PC-9 (cell line): ENCODE results near the gene HOXD4. TPM values are rescaled to one million over a fixed set of nuclear protein-coding genes. Genes with fewer than 3 reads are reported as not detected.
A peak's percentile ranks its signal among the peaks of the same experiment; 100 is the strongest.

Source experiments
- BruUV-seq: library from RNA; stranded (reverse); fragments of 400-500 nt; replicated peaks from 2 replicates; lab custom pipeline; 2021; lab: Mats Ljungman, UMichigan
- CTCF ChIA-PET: fragments of 300-600 bp; sonication (Branson Sonifier 250); formaldehyde crosslinking; loops from one replicate; lab custom pipeline; 2022; ENCODE audit warnings: antibody characterized with exemption; lab: Charles Lee
- POLR2A ChIA-PET: fragments of 300-600 bp; sonication (Branson Sonifier 250); formaldehyde crosslinking; loops from one replicate; lab custom pipeline; 2022; ENCODE audit warnings: antibody characterized with exemption; ENCODE audit not compliant: unreplicated experiment; lab: Charles Lee
- DNase-seq, 2 experiments: peaks; one replicate each; pipeline versions ENCODE4 v3.0.0 to v3.0.0-alpha.2; 2015 to 2022; ENCODE audit warnings: mixed read lengths in 1 of 2
- H2AFZ ChIP-seq: fragments of 200-600 bp; sonication (generic); 2 replicates; pipeline ENCODE4 v1.8.1; 2017; ENCODE audit warnings: antibody characterized with exemption
- H3F3A ChIP-seq: fragments of 200-600 bp; sonication (generic); 2 replicates; pipeline ENCODE4 v1.8.1; 2017; ENCODE audit warnings: antibody characterized with exemption, mild to moderate bottlenecking, low read depth; ENCODE audit not compliant: insufficient read depth
- H3K27ac ChIP-seq: fragments of 200-600 bp; sonication (generic); 2 replicates; pipeline ENCODE4 v1.6.1; 2016; ENCODE audit warnings: mixed run types
- H3K27me3 ChIP-seq: fragments of 200-600 bp; sonication (generic); 2 replicates; pipeline ENCODE4 v1.6.1; 2016; ENCODE audit warnings: low read depth, mixed run types; ENCODE audit not compliant: insufficient read depth
- H3K36me3 ChIP-seq: fragments of 200-600 bp; sonication (generic); 2 replicates; pipeline ENCODE4 v1.6.1; 2016; ENCODE audit warnings: low read depth, mixed run types
- H3K4me1 ChIP-seq: fragments of 200-600 bp; sonication (generic); replicated peaks from 2 replicates; pipeline ENCODE4 v1.6.1; 2016; ENCODE audit warnings: mixed run types; ENCODE audit not compliant: insufficient read depth
- H3K4me2 ChIP-seq: fragments of 200-600 bp; sonication (generic); 2 replicates; pipeline ENCODE4 v1.6.1; 2017; ENCODE audit warnings: mixed run types
- H3K4me3 ChIP-seq: fragments of 200-600 bp; sonication (generic); 2 replicates; pipeline ENCODE4 v1.6.1; 2016; ENCODE audit warnings: mixed run types
- H3K79me2 ChIP-seq: fragments of 200-600 bp; sonication (generic); 2 replicates; pipeline ENCODE4 v1.6.1; 2017; ENCODE audit warnings: low read depth, mixed run types
- H3K9me2 ChIP-seq: fragments of 200-600 bp; sonication (generic); 2 replicates; pipeline ENCODE4 v1.8.1; 2017; ENCODE audit warnings: mild to moderate bottlenecking; ENCODE audit not compliant: insufficient read depth
- H3K9me3 ChIP-seq: fragments of 200-600 bp; sonication (generic); 2 replicates; pipeline ENCODE4 v1.8.1; 2016; ENCODE audit warnings: low read depth; ENCODE audit not compliant: insufficient read depth
- H4K20me1 ChIP-seq: fragments of 200-600 bp; sonication (generic); 2 replicates; pipeline ENCODE4 v1.8.1; 2017; ENCODE audit not compliant: insufficient read depth
- CTCF ChIP-seq: fragments of 200-600 bp; sonication (generic); conservative IDR thresholded peaks from 2 replicates; pipeline ENCODE4 v1.6.1; 2017; ENCODE audit warnings: mixed run types, antibody characterized with exemption, mild to moderate bottlenecking, moderate library complexity
- EZH2 ChIP-seq: fragments of 200-600 bp; sonication (generic); IDR thresholded peaks from 2 replicates; pipeline ENCODE4 v1.8.0; 2017; ENCODE audit warnings: antibody characterized with exemption, low read depth
- intact Hi-C: fragments of 100-400 bp; cut with micrococcal nuclease; formaldehyde crosslinking; loops from one replicate; pipeline ENCODE4 v1.10.0; 2022; ENCODE audit not compliant: unreplicated experiment
- total RNA-seq: library from RNA; stranded (reverse); gene quantifications from 2 replicates; pipeline ENCODE4 v1.2.3, GENCODE V29; 2021

Gene HOXD4
- total RNA-seq, 1 experiment from 2014 or later, result not detected

- peaks cover 29% of the 10 kb centered on the region; the same call in 1 of the 2 replicates for H3K27me3 ChIP-seq
- intact Hi-C loops, result loop anchor here (2.0 to 5.0 kb wide), 2 partner anchors 414 to 1007 kb away; no protein-coding TSS in a partner anchor
Observed at GRCh38 chr2:176140513-176141317, 10.6 kb upstream of the HOXD4 start.

GRCh38 chr2:176142281-176142680 is 9.1 kb upstream of the HOXD4 start:
- TF ChIP-seq CTCF, result no peak
- TF ChIP-seq EZH2, result no peak
- no peaks in the 10 kb centered on the region for H3K79me2 ChIP-seq
- DNase-seq, result no peak
- intact Hi-C loops, result loop anchor here (5.0 kb wide), 1 partner anchor 1005 kb away; no protein-coding TSS in a partner anchor
- ChIA-PET POLR2A (no interaction called here), CTCF (no interaction called here)
- H3K9me3 ChIP-seq, result no peaks in the 10 kb centered on the region
- H3K36me3 ChIP-seq, result no peaks in the 10 kb centered on the region
- H3K4me1 ChIP-seq, result no peaks in the 10 kb centered on the region
- peaks cover 45% of the 10 kb centered on the region for H3K27me3 ChIP-seq
- no peak overlapping the region for H3K27ac ChIP-seq
- H4K20me1 ChIP-seq, result no peaks in the 10 kb centered on the region
- no peaks in the 10 kb centered on the region for H3K9me2 ChIP-seq
- no peak overlapping the region for H3K4me2 ChIP-seq
- no peak overlapping the region for H3K4me3 ChIP-seq
- BruUV-seq, result no TSS peak
- no peaks in the 10 kb centered on the region for H3F3A ChIP-seq
- no peak overlapping the region for H2AFZ ChIP-seq

More at GRCh38 chr2:176140513-176141317, 10.6 kb upstream of the HOXD4 start:
- no peak for TF ChIP-seq EZH2
- peak; percentile 44 for TF ChIP-seq CTCF
- CTCF ChIA-PET, result interaction anchor here (0.6 to 1.7 kb wide), 9 partner anchors 254 to 594 kb away, joined by 4 to 23 read pairs (median 6); no protein-coding TSS in a partner anchor
- no peak overlapping the region for H2AFZ ChIP-seq
- H3K9me3 ChIP-seq, result no peaks in the 10 kb centered on the region
- no peaks in the 10 kb centered on the region for H3K79me2 ChIP-seq
- H3K4me3 ChIP-seq, result no peak overlapping the region
- no peaks in the 10 kb centered on the region for H3K4me1 ChIP-seq
- no peaks in the 10 kb centered on the region for H4K20me1 ChIP-seq
- H3K36me3 ChIP-seq, result no peaks in the 10 kb centered on the region
- BruUV-seq, result no TSS peak
- POLR2A ChIA-PET, result interaction anchor here (0.7 kb wide), 1 partner anchor 1007 kb away, joined by 3 read pairs; no protein-coding TSS in a partner anchor
- peak in 1 of 2 experiments; percentile 60 for DNase-seq
- no peak overlapping the region for H3K27ac ChIP-seq
- no peak overlapping the region for H3K4me2 ChIP-seq
- no peaks in the 10 kb centered on the region for H3K9me2 ChIP-seq
- no peaks in the 10 kb centered on the region for H3F3A ChIP-seq

- H3K4me3 ChIP-seq, result no peak overlapping the region
- H3K4me2 ChIP-seq, result no peak overlapping the region
- no peaks in the 10 kb centered on the region for H3K9me3 ChIP-seq
- CTCF ChIA-PET, result interaction anchor here (2.0 kb wide), 1 partner anchor 509 kb away, joined by 6 read pairs; no protein-coding TSS in a partner anchor
- H3K27ac ChIP-seq, result no peak overlapping the region
- H3K4me1 ChIP-seq, result no peaks in the 10 kb centered on the region
- no peaks in the 10 kb centered on the region for H3K9me2 ChIP-seq
- no peak for DNase-seq
- no peaks in the 10 kb centered on the region for H3K79me2 ChIP-seq
- no TSS peak for BruUV-seq
- no peak for TF ChIP-seq EZH2
- no peak for TF ChIP-seq CTCF
- H3K36me3 ChIP-seq, result no peaks in the 10 kb centered on the region
- intact Hi-C loops, result no loop called here
- peaks cover 68% of the 10 kb centered on the region for H3K27me3 ChIP-seq
- POLR2A ChIA-PET, result no interaction called here
- no peak overlapping the region for H2AFZ ChIP-seq
- H4K20me1 ChIP-seq, result no peaks in the 10 kb centered on the region
- no peaks in the 10 kb centered on the region for H3F3A ChIP-seq
Observed at GRCh38 chr2:176145085-176145969, 6.0 kb upstream of the HOXD4 start.
